ENCODE results near the gene FAM234B. TPM values are rescaled to one million over a fixed set of nuclear protein-coding genes. Genes with fewer than 3 reads are reported as not detected.

The FAM234B gene
- total RNA-seq, 2 experiments from 2014 or later = 3.0 to 3.2 TPM

DNA sequence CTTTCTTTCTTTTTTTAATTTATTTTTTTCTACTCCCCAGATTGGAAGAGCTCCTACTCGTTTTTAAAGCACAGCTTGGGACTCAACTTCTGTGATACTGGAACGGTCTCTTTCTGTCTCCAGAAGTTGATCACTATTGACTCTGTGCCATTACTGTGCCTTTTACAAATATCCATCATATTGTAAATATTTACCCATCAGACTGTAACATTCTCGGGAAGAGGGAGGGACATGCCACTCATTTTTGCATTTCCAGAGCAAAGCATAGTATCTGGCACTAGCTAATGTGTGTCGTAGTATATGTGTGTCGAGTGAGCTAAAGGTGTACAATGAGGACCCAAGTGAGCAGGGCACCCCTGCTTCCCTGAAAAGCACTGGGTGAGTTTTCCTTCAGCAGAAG, 83.3 kb downstream of the FAM234B start:
- Histone ChIP-seq H3K4me1 (ENCODE audit: insufficient read depth, low read length) (no peaks in the 10 kb centered on the region), H3K36me3 (ENCODE audit: insufficient read depth, low read length) (no peaks in the 10 kb centered on the region), H3K27me3 (ENCODE audit: control insufficient read depth in 1 of 2, insufficient read depth in 2 of 2, low read length in 2 of 2) (no peaks in the 10 kb centered on the region), H3K27ac (ENCODE audit: low read depth in 1 of 2, low read length in 2 of 2) (no peak overlapping the region), H3K4me3 (ENCODE audit: low read length) (no peak overlapping the region), H3K9me3 (ENCODE audit: control insufficient read depth in 1 of 2, insufficient read depth in 1 of 2, low read length in 2 of 2) (no peaks in the 10 kb centered on the region)
- Mint-ChIP-seq H3K4me3 (no peak overlapping the region), H3K27me3 (peaks cover 8% of the 10 kb centered on the region), H3K36me3 (ENCODE audit: low read depth) (no peaks in the 10 kb centered on the region), H3K27ac (no peak overlapping the region), H3K9me3 (no peaks in the 10 kb centered on the region), H3K4me1 (ENCODE audit: low read depth) (no peaks in the 10 kb centered on the region)
- intact Hi-C loops (cut with DNase I, micrococcal nuclease) = no loop called here
- ChIA-PET POLR2A (no interaction called here), CTCF (interaction anchor here (1.8 kb wide), 1 partner anchor 85 kb away, joined by 6 read pairs; no protein-coding TSS in a partner anchor)
- TF ChIP-seq, protein P1, sequence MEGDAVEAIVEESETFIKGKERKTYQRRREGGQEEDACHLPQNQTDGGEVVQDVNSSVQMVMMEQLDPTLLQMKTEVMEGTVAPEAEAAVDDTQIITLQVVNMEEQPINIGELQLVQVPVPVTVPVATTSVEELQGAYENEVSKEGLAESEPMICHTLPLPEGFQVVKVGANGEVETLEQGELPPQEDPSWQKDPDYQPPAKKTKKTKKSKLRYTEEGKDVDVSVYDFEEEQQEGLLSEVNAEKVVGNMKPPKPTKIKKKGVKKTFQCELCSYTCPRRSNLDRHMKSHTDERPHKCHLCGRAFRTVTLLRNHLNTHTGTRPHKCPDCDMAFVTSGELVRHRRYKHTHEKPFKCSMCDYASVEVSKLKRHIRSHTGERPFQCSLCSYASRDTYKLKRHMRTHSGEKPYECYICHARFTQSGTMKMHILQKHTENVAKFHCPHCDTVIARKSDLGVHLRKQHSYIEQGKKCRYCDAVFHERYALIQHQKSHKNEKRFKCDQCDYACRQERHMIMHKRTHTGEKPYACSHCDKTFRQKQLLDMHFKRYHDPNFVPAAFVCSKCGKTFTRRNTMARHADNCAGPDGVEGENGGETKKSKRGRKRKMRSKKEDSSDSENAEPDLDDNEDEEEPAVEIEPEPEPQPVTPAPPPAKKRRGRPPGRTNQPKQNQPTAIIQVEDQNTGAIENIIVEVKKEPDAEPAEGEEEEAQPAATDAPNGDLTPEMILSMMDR (IDR thresholded peaks at IDR 0.05) = no peak
- ATAC-seq (ENCODE audit: poor library complexity) = no peak
- no peak for DNase-seq

DNA sequence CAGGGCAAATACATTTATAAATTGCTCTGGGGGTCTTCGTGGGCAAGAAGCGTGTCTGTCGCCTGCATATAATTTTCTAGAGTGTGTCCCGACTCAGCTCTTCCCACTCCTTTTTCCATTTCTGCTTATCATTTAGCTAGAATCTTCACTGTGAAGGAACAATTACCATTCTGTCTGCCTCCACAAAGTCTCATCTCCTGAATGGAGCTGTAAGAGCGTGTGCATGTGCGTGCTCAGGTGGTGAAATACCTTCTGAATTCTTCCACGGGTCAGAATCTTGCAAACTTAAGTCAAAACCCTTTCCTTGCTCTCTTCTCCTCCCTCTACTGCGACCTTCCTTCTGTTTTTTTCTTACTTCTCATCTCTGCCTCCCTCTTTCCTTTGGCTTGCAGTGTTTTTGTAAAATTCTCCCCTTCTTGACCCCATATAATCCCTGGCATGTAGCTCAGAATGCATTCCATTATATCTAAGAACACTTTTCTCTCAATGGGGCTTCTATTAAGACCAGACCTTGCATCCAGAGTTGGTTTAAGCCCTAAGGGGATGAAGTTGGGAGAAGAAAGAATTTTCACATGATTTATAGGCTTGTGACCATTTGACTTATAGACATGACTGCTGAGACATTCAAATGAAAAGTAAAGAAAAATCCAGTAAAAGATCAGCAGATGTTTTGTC, 84.2 kb downstream of the FAM234B start:
- no peak overlapping the region for H3K4me3 Mint-ChIP-seq
- H3K27ac Mint-ChIP-seq = no peak overlapping the region
- intact Hi-C loops (cut with DNase I, micrococcal nuclease) = no loop called here
- Histone ChIP-seq H3K27ac (ENCODE audit: low read depth in 1 of 2, low read length in 2 of 2) (no peak overlapping the region), H3K4me3 (ENCODE audit: low read length) (no peak overlapping the region), H3K4me1 (ENCODE audit: insufficient read depth, low read length) (no peaks in the 10 kb centered on the region), H3K36me3 (ENCODE audit: insufficient read depth, low read length) (no peaks in the 10 kb centered on the region), H3K27me3 (ENCODE audit: control insufficient read depth in 1 of 2, insufficient read depth in 2 of 2, low read length in 2 of 2) (no peaks in the 10 kb centered on the region), H3K9me3 (ENCODE audit: control insufficient read depth in 1 of 2, insufficient read depth in 1 of 2, low read length in 2 of 2) (no peaks in the 10 kb centered on the region)
- DNase-seq (no peak), ATAC-seq (ENCODE audit: poor library complexity) (no peak)
- peaks cover 8% of the 10 kb centered on the region for H3K27me3 Mint-ChIP-seq
- ChIA-PET POLR2A (no interaction called here), CTCF (no interaction called here)
- TF ChIP-seq, protein P1 (IDR thresholded peaks at IDR 0.05) = no peak
- H3K36me3 Mint-ChIP-seq (ENCODE audit: low read depth) = no peaks in the 10 kb centered on the region
- H3K4me1 Mint-ChIP-seq (ENCODE audit: low read depth) = no peaks in the 10 kb centered on the region
- no peaks in the 10 kb centered on the region for H3K9me3 Mint-ChIP-seq

DNA sequence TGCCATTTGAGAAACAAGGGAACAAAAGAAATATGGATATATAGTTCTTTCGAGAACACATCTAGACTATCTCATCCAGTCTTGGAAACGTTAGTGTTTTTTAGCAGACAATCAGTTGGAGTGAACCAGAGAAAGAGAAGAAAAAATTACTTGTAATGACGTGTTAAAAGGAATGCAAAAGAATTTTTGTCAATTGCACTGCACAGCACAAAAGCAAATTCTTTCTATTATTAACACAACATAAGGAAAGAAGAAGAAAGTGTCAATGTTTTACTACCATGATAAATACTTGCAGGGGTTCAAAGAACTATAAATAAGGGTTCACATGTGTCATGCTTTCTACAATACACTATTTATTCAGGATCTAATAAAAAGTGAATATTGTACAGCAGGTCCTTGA, 86.8 kb downstream of the FAM234B start:
- POLR2A ChIA-PET = no interaction called here
- Mint-ChIP-seq H3K4me1 (ENCODE audit: low read depth) (no peaks in the 10 kb centered on the region), H3K27ac (no peak overlapping the region), H3K4me3 (no peak overlapping the region), H3K27me3 (peaks cover 8% of the 10 kb centered on the region), H3K36me3 (ENCODE audit: low read depth) (no peaks in the 10 kb centered on the region), H3K9me3 (no peaks in the 10 kb centered on the region)
- intact Hi-C loops (cut with DNase I, micrococcal nuclease) = no loop called here
- Histone ChIP-seq H3K27ac (ENCODE audit: low read depth in 1 of 2, low read length in 2 of 2) (no peak overlapping the region), H3K4me3 (ENCODE audit: low read length) (no peak overlapping the region), H3K27me3 (ENCODE audit: control insufficient read depth in 1 of 2, insufficient read depth in 2 of 2, low read length in 2 of 2) (no peaks in the 10 kb centered on the region), H3K4me1 (ENCODE audit: insufficient read depth, low read length) (no peaks in the 10 kb centered on the region), H3K36me3 (ENCODE audit: insufficient read depth, low read length) (no peaks in the 10 kb centered on the region), H3K9me3 (ENCODE audit: control insufficient read depth in 1 of 2, insufficient read depth in 1 of 2, low read length in 2 of 2) (no peaks in the 10 kb centered on the region)
- CTCF ChIA-PET = no interaction called here
- ATAC-seq (ENCODE audit: poor library complexity) = no peak
- TF ChIP-seq, protein P1 (IDR thresholded peaks at IDR 0.05) = no peak
- DNase-seq = no peak

Other genes with a start within 250 kb of the FAM234B start
- gene DDX47, start 231.0 kb upstream of the FAM234B start, total RNA-seq = 100 to 1,000 TPM; 153 TPM
- under 1 TPM; 0.14 to 0.47 TPM for gene GPRC5A, start 152.8 kb upstream of the FAM234B start, total RNA-seq
- not detected for gene GPRC5D, start 92.2 kb upstream of the FAM234B start, total RNA-seq
- 10 to 100 TPM; 11.9 to 12.5 TPM for gene HEBP1, start 44.1 kb upstream of the FAM234B start, total RNA-seq
- gene GSG1, start 59.3 kb downstream of the FAM234B start, total RNA-seq = not detected
- gene EMP1, start 152.3 kb downstream of the FAM234B start, total RNA-seq = 1 to 10 TPM; 9.0 to 9.1 TPM